ENCODE measurements around the gene NTMT1.

NTMT1 gene

DNA sequence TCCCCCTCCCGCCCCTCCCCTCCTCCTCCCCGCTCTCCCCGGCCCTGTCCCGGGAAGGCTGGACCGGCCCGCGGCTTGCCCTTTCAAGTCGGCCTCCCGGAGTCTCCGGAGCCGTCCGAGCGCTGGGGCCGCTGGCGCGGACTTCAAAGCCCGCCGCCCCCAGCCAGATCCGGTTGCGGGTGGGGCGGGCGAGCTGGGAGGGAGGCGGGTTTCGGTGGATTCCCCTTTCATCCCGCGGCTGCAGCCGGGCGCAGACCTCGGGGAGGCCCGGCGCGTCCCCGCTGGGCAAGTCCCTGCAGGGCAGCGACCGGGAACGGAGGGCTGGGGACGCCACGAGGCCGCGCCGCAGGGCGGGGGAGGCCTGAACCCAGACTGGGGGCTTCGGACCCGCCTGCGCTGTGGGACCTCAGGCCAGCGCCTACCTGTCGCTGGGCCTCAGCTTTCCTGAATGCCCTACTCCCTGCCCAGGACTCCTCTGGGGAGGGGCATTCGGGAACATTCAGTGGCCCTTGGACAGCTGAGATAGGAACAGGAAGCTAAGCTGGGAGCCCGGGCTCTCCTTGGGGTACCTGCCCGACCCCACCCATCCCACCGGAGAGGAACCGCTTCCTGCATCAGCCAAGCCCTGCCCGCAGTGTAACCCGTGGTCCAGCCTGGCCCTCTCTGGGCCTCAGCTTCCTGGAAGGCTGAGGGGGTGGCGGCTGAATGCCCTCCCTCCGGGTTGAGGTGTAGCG is 28.4 kb upstream of the NTMT1 start:
- peak; percentile 27 for DNase-seq

DNA sequence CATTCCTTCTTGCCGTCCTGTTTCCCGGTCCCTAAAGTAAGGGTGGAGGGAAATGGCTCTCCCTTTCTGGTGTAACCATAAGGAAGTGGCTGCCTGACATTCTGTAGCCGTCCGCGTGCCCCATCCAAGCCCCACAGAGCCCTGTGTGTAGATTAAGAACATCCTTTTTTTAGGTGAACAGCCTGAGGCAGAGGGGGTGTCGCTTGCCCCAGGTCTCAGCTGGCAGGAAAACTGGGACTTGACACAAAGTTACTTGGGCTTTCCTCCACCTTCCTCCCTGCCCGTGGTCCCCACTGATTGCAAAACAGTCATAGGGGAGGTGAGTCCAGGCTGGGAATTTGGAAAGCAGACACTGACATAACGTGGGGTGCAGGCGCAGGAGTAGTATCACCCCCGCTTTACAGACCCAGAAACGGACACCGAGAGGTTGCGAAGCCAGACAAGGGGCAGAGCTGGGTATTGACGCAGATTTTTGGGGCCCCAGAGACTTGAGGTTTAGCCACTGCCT is 27.8 kb upstream of the NTMT1 start:
- no peak for DNase-seq

DNA sequence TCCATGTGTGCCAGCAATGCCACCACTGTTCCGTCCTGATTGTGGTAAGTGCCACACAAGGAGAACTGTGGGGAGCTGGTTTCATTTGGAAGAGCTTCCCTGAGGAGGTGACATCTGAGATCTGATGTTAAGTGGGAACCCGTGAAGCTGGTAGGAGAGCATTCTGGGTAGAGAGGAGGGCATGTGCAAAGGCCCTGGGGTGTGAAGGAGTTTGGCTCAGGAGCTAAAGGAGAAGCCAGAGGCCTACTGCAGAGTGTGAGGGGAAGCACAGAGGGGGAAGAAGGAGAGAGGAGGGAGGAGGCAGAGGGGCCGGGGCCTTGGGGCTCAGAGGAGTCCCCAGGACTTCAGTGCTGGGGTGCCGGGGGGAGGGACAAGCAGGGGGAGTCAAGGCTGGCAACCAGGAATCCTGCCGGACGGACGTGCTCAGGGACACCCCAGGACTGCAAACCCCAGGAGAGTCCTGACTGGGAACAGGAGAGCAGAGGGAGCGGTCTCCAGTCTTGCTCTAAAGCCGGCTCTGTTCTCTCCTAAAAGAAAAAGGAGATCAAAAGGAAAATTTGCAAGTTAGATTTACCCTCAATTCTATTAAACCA is 24.8 kb upstream of the NTMT1 start:
- no peak for DNase-seq

DNA sequence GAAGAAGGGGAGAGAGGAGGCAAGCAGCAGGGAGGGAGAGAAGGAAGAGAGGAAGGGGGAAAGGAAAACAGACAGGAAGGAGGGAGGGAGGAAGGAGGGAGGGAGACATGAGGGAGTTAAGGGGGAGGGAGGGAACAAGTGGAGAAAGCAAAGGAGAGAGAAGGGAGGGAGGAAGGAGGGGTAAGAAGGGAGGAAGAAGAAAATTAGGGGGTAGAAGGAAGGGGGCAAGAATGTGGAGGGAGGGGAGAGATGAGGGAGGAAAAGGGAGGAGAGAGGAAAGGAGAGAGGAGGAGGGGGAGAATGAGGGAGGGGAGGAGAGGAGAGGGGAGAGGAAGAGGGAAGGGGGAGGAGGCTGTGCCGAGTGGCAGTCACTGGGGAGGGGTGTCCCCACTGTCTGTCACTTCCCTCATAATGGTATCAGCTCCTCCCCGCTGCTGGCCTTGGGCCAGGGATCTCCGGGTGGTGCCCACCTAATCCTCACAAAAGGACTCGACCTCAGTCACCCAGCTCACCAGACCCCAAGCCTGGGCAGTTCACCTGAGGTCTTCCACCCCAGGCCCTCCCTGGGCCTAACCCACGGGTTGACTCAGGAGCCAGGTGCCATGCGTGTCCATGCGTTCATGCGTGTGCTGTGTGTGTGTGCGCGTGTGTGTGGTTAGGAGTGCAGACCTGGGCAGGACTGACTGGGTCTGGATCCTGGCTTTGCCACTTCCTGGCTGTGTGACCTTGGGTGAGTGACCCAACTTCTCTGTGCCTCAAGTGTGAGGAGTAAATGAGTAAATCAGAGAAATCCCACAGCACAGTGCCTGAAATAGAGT is 23.2 kb upstream of the NTMT1 start:
- no peak for DNase-seq

DNA sequence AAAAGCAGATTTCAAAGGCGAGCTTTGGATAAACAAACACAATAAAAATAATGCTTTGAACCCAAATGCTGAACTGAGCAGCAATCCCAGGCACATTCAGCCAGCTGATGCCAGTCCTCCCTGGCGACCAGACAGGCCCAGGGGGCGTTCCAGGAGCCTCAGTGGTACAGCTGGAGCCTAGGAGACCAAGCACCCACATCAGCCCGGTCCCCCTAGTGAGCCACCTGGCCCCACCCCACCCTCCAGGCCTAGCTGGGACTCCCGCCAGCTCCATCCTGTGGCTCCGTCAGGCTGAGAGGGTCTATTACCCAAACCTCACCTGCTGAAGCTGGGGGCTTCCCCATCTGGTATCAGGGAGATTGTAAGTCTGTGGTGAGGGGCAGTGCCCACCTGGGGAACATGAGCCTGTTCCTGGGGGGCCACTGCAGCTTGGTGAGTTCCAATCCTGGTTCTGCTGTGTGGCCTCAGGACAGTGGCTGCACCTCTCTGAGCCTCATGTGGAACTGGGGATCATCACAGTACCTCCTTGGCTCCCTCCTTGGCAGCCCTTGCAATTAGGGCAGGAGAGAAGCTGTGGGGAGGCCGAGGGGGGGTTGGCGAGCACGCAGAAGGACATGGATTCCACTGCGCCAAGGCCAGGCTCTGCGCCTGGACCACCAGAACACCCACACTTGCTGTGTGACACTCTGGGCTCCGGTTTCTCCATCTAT is 21.8 kb upstream of the NTMT1 start:
- DNase-seq = no peak

DNA sequence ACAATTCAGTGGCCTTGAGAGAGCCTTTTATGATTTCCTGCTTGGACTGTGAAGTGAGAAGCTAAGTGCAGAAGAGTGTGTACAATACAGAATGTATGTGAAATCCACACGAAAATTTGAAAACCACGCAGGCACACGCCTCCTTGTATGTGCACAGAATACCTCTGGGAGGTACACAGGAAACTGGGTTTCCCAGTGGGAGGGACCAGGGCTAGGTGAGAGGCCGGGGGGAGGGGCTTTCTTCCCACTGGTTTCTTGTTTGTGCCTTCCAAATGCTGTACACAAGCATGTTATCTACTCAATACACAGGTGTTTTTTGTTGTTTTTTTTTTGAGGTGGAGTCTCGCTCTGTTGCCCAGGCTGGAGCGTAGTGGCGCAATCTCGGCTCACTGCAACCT is 21.2 kb upstream of the NTMT1 start:
- no peak for DNase-seq

DNA sequence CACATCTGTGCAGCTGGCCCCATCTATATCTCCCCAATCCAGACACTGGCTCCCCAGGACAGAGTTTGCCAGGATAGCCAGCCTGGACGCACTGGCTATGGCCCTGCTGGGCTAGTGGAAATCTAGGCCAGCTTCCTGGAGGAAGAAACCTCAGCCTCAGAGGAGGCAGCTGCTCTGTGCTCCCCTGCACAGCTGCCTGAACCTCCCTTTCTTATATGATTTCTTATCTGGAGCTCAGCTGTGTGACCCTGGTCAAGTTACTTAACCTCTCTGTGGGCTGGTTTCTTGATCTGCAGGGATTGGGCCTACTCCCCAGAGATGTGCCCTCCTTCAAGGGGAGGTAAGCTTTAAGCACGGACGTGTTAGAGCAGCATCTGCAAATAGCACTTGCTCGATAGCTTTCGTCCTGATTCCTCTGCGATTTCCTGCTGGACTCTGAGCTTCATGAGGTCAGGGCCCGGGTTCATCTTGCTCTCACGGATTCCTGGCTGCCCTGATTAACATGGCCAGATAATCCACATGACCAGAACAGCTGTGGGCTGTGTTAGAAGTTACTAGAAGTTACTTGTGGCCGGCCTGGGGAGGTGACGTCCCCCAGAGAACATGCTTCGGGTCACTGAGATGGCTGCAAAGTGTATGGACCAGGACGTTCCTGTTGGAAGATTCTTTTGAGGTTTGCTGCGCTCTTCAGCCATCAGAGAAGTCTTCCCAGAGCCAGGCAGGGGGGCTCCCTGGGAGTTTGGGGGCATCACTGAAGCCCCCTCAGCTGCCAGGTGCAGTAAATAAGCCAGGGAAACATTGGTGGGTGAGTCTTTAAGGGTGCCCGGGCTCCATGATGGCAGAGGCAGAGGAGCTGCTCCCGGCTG is 19.6 kb upstream of the NTMT1 start:
- no peak for DNase-seq

DNA sequence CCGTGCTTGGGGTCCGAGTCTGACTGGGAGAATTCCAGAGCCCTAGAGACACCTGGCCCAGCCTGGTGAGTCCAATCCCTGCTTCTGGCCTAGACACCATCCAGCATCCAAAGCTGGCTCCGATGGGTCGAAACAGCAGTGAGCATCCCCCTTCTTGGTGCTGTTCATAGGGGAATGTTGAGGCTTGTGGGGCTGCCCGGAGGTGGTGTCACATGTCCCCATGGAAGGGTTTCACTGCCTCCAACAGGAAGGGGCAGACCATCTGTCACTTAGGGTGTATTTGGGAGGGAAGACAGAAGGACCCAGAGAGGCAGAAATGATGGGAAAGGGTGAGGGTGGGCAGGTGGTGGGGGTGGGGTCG is 19.0 kb upstream of the NTMT1 start:
- DNase-seq = no peak

DNA sequence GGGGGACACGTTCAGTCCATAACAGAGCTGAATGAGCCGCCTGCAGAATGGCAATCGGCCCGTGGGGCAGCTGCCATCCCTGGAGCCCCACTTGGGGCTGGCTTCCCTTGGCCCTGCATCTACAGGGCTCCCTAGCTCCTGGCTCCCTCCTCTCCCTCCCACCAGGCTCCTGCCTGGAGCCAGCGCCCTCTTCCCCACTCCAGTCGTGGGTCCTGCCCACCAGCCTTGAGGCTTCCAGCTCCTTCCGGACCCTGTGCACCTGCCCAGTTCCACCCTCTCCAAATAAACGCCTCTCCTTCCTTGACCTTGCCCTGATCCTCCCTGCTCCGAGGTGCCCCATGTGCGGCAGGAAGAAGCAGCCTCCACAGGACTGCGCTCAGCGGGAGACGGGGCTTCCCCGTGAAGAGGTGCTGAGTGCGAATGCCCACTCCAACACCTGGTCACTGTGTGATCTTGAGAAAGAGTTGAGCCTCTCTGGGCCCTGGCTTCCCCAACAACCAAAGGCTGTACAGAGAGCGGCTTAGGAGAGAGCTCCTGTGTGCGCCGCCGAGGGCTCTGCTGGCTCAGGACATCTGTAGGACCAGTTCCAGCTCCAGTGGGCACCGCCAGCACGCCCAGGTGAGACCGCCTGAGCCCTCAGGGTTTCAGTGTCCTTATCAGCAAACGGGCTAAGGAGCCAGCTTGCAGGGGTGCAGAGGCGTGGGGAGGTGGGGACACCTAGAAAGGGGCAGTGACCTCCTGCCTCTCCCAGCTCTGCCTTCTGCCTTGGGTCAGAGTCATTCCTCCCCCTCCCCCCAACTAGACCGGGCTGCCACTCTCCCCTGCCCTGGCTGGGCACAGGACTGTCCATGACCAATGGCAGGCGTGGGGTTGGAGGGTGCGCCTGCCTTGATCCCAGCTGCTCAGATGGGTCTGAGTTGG is 17.1 kb upstream of the NTMT1 start:
- no peak for DNase-seq

DNA sequence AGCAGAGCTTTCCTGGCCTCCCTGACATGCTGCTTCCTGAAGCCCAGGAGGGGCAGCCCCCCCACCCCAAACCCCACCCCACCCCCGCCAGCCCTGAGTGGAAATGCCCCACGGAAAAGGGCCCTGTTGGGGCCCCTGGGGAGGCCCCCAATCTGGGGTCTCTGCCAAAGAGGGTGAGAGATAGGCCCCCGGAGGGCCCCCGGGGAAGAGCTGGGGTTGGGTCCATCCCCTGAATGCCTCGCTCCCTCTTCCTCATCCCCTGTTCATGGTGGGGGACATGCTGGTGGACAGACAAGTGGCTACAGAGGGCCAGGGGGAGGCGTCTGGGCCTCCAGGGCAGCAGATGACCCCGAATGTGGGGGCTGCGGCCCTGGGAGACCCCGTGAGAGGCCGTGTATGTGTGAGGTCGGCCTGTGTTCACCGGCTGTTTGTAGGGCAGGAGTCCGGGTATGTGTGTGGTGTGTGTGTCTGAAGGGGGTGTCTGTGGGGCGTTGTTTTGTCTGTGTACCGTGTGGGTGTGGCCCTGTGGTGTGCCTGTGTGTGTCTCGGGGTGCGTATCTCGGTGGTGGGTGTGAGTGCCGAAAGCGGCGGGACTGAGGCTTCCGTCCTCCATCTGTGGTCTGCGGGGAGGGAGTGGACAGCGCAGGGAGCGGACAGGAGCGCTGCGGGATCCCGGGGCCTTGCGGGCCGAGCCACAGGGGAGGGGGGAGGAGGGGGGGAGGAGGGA is 16.3 kb upstream of the NTMT1 start:
- DNase-seq = peak; percentile 66

DNA sequence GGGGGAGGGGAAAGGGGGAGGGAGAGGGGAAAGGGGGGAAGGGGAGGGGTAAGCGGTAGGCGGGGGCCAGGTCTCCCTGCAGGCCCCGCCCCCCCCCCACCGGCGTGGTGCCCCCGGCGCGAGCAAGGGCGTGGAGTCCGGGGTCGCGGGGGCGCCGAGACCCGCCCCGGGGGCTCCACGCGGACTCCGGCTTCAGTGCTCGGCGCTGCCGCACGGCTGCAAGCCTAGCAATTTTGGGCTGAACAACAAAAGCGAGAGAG is 15.8 kb upstream of the NTMT1 start:
- no peak for DNase-seq

DNA sequence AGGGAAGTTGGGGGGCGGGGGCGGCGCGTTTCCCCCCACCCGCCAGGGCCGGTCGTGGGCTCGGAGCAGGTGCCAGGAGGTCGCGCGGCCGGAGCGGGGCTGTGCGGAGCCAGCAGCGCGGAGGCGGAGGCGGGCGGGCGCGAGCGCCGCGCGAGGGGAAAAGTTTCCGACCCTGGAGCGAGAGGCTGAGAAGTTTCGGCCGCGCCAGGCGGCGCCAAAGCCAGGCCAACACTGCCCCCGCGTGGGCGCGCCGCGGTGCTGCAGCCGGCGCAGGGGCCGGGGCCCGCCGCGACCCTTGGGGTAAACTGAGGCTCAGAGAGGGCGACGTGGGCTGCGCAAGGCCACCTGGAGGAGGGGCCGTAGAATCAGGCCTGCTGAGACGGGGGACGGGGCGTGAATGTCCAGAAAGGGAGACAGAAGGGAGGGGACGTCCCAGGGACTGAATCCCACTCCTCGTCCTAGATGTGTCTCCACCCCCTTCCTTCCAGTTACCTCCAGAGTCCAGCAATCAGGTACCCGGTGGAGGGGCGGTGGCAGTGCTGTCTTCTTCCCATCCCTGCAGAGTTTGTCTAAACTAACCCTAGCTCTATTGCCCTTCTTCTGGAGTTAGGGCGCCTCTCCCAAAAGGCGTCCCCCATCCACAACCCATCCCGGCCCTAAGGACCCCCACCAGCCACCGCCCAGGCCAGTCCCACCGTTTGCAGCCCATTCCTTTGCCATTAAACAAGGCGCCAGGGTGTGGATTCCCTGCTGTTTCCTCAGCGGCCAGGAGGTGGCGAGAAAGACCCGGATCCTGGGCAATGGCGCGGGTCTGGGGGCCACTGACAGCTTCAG is 15.3 kb upstream of the NTMT1 start:
- peak; percentile 64 for DNase-seq

DNA sequence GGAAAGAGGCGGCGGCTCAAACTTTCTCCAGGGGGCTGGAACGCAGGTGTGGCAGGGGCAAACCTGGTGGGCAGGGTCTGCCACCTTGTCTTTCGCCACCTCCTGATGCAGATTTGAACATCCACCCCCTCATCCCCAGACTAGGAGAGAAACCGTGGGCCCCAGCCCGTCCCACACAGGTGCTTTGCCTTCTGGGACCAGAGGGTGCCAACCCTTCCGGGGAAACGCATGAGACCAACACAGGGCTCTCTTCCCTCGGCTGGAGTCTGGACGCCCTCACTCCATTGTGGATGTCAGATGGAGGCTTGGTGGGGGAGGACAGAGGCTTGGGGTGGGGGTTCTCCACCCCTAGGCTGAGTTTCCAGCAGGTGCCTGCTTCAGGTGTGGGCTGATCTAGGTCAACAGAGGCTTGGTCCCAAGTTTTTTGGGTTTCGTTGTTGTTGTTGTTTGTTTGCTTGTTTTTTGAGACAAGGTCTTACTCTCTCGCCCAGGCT is 14.6 kb upstream of the NTMT1 start:
- DNase-seq = no peak

DNA sequence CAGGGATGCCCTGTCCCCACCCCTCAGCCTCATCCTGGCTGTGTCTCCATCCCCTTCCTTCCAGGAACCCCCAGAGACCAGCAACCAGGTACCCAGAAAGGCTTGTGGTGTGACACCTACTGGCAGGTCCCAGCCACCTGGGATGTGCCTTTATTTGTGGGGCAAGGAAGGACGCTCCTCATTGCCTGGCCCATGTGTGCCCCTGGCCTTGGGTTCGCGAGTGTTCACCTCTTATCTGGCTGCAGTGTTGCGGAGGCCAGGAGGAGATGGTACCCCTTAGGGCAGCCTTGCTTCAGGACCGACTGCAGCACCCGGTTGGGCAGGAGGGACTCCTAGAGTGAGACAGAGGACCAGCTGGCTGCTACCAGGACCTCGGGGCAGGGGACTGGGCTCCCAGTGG is 13.8 kb upstream of the NTMT1 start:
- DNase-seq = no peak

DNA sequence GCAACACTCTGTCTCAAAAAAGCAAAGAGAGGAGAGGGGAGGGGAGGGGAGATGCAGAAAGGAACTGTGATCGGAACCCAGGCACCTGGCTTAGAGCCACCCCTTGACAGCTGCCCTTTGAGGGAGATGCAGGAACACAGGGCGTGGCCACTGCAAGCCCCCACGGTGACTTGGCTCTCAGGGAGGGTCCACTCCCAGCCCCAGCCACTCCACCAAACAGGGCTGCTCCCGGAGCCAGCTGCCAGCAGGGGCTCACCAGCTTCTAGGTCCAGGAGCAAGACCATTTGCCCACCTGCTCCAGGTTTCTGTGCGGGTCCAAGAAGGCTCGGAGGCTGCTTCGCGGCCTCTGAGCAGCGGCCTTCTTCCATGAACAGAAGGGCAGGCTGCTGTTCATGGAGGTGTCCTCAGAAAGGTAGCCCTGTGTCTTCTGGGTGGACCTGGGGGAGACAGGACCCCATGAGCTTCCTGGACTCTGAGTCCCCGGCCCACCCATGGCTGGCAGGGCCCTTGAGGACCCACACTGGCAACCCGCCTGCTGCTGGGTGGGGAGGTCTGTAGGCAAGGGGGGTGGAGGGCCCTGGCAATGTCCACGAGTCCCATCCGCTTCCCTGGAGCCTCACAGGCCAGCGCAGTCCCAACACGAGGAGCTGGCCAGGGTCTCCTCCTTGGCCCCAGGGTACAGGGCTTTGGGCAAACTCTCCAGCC is 13.0 kb upstream of the NTMT1 start:
- DNase-seq = no peak

DNA sequence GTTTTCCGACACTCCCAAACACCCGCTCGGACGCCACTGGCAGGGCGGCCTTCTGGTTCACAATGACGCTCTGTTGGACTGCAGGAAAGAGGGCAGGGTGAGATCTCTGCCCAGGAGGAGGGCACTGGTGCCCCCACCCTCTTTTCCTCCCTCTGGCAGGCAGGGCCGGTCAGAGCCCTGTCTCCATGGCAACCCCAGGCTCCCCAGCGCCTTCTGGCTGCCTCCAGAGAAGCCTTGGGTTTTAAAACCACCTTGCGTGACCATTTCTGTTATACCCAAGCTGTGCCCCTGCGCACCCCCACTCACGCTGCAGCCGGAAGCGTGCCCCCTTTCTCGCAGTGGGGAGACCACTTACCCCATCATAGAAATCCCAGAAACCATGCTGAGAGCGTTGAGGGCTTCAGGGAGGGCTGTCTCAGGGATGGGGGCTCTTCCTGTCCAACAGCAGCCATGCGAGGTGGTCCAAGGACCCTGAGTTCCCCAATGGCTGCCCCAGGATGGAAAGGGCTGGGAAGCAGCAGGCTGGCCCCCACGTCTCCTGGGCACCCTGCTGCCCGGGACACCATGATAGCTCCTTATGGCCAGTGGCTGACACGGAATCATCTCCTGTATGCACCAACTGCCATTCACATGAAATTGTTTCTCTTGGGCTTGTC is 12.3 kb upstream of the NTMT1 start:
- no peak for DNase-seq

DNA sequence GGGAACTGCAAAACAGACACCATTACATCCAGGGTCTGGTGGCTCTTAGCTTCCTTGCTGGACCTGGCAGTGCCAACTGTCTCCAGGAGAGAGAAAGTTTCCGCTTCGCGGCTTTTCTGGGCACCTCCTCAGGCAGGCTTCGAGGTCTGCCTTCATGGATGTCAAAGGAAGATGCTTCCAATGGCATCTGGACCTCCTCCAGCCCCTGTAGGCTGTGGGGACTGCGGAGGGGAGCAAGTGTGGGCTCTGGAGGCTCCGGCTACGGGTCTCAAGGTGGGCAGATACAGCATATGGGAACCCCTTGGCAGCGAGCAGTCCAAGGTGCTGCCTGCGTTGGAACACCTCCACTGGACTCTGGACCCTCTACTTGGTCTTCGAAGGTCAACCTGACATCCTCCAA is 11.0 kb upstream of the NTMT1 start:
- no peak for DNase-seq

All from activated effector memory CD4-positive, alpha-beta T cell treated with Interleukin-2 at 50 U/mL for 16 hours (primary cell).